GM13976 (cell line): ENCODE measurements around the gene DHDH.
"Not testable (repeated sequence)": the region's sequence is repeated elsewhere in the genome, so short reads cannot be mapped to it uniquely, and the experiment has no call there.

Experiments
- DNase-seq: peaks from one replicate; pipeline ENCODE4 v3.0.0; 2012; ENCODE audit warnings: low spot score
- in situ Hi-C: fragments of 300-500 bp; cut with MboI; formaldehyde crosslinking; loops from one replicate; pipeline ENCODE4 v1.12.0; 2022; ENCODE audit warnings: low sequenced_read_pairs, mixed read lengths, inconsistent platforms; ENCODE audit not compliant: unreplicated experiment
- TF ChIP-seq, protein P1 (sequence below): IDR thresholded peaks from 2 replicates; pipeline ENCODE4 v1.5.1; 2012; ENCODE audit warnings: borderline replicate concordance, mild to moderate bottlenecking; ENCODE audit not compliant: insufficient read depth; ENCODE audit errors: extremely low read depth, missing control alignments, control extremely low read depth

Gene DHDH

DNA sequence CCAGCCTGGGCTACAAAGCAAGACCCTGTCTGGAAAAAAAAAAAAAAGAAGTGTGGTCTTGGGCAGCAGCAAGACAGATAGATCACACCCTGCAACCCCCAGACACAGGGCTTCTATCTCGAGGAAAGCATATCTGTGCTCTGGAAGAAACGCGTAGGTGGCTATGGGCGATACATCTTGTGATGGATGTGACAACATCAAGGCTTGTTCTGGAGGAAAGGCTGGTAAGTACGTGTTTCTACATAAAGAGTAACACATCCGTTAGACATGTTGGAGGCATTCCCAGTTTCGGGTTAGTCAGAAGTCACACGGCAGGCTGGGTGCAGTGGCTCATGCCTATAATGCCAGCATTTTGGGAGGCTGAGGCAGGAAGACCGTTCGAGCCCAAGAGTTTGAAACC, 6.6 kb upstream of the DHDH start:
- peak; percentile 13 for DNase-seq
- TF ChIP-seq, protein P1, sequence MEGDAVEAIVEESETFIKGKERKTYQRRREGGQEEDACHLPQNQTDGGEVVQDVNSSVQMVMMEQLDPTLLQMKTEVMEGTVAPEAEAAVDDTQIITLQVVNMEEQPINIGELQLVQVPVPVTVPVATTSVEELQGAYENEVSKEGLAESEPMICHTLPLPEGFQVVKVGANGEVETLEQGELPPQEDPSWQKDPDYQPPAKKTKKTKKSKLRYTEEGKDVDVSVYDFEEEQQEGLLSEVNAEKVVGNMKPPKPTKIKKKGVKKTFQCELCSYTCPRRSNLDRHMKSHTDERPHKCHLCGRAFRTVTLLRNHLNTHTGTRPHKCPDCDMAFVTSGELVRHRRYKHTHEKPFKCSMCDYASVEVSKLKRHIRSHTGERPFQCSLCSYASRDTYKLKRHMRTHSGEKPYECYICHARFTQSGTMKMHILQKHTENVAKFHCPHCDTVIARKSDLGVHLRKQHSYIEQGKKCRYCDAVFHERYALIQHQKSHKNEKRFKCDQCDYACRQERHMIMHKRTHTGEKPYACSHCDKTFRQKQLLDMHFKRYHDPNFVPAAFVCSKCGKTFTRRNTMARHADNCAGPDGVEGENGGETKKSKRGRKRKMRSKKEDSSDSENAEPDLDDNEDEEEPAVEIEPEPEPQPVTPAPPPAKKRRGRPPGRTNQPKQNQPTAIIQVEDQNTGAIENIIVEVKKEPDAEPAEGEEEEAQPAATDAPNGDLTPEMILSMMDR: no peak
- in situ Hi-C loops: no loop called here

DNA sequence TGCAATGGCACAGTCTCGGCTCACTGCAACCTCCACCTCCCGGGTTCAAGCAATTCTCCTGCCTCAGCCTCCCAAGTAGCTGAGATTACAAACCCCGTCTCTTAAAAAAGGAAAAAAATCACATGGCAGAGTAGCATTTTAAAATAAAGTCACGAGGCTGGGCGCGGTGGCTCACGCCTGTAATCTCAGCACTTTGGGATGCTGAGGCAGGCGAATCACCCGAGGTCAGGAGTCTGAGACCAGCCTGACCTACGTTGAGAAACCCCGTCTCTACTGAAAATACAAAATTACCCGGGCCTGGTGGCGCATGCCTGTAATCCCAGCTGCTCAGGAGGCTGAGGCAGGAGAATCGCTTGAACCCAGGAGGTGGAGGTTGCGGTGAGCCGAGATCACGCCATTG, 5.8 kb upstream of the DHDH start:
- in situ Hi-C loops, DNase-seq: not testable (repeated sequence)

DNA sequence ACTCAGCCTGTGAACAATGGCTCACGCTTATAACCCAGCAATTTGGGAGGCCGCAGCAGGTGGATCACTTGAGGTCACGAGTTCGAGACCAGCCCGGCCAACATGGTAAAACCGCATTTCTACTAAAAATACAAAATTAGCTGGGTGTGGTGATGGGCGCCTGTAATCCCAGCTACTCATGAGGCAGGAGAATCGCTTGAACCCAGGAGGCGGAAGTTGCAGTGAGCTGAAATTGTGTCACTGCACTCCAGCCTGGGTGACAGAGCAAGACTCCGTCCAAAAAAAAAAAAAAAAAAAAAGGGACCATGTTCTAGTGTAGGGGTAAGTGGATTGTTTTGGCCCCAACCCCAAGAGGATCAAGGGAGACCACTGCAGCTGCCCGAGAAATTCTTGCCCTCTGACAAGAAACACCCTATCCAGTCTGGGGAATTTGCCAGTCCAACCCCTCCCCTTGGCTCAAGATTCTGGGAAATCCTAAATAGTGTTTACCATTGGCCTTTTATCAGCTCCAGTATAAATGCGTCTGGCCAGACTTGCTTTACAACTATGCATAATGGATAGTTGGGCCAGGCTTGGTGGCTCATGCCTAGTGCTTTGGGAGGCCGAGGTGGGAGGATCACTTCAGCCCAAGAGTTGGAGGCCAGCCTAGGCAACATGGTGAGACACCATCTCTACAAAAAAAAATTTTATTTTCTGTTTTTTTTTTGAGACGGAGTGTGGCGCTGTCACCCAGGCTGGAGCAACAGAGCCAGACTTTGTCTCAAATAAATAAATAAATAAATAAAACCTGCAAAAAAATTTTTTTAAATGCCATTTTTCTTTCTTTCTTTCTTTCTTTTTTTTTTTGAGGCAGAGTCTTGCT, 5.1 kb upstream of the DHDH start:
- TF ChIP-seq, protein P1: no peak
- in situ Hi-C loops: no loop called here
- DNase-seq: no peak

DNA sequence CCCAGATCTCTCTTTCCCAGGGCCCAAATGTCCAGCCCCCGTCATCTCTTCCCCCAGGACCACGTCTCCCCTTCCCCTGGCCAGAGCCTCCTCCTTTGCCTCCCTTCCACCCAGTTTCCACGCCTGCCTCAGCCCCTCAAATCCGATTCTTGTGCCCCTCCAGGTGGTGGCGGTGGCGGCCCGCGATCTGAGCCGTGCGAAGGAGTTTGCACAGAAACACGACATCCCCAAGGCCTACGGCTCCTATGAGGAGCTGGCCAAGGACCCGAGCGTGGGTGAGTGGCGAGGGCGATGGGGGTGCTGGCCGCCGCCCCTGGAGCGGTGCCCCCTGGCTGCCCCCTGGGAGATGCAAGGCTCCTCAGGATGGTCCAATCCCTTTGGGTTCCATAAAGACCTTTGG, 1.3 kb downstream of the DHDH start:
- DNase-seq: no peak
- TF ChIP-seq, protein P1: no peak
- in situ Hi-C loops: no loop called here

DNA sequence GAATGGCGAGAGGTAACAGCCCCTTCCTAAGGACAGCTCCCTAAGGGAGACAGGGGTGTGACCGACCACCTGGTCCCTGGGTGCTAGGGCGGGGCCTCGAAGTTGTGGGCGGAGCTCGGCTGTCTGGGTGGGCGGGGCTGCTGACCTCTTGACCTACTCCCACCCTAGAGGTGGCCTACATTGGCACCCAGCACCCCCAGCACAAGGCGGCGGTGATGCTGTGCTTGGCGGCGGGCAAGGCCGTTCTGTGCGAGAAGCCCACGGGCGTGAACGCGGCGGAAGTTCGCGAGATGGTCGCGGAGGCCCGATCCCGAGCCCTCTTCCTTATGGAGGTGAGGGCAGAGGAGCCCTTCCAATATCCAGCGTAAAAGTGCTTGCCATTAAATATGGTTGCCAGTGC, 2.4 kb downstream of the DHDH start:
- in situ Hi-C loops: no loop called here
- TF ChIP-seq, protein P1: no peak
- no peak for DNase-seq

DNA sequence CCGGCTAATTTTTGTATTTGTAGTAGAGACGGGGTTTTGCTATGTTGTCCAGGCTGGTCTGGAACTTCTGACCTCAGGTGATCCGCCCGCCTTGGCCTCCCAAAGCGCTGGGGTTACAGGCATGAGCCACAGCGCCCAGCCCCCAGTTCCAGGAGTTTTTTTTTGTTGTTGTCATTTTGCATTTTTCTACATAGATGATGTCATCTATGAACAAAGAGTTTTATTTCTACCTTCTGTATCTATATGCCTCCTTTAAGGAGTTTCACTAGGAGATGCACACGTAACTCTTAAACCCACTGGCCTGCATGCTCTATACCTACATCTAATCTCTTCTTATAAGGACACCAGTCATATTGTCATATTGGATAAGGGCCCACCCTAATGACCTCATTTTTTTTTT, 4.8 kb downstream of the DHDH start:
- TF ChIP-seq, protein P1: no peak
- no peak for DNase-seq
- in situ Hi-C loops: no loop called here

DNA sequence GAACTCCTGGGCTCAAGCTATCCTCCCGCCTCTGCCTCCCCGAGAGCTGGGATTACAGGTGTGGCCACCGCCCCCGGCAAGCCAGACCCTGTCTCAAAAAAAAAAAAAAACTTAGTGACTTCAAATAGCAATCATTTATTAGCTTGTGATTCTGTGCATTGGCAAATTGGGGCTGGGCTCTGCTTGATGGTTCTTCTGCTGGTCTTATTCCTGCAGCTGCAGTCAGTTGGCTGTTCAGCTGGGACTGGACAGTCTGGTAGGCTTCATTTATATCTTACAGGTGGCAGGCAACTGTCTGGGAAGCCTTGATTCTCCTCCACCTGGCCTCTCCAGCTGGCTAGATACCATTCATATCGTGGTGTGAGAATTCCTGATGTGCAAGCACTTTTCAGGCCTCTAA, 7.4 kb downstream of the DHDH start:
- TF ChIP-seq, protein P1: no peak
- in situ Hi-C loops: no loop called here
- DNase-seq: no peak
